K562 (cell line): ENCODE data around the gene GUCY1A2. TPM values are rescaled to one million over a fixed set of nuclear protein-coding genes. Genes with fewer than 3 reads are reported as not detected.

Experiments used
- ATAC-seq: fragments of 200-7000 bp; cut with Tn5 transposase; 3 replicates; pipeline ENCODE4 v1.9.1; 2020; ENCODE audit warnings: moderate library complexity
- BruUV-seq: library from RNA; stranded (reverse); fragments of 400-500 nt; replicated peaks from 2 replicates; lab custom pipeline; 2021; lab: Mats Ljungman, UMichigan
- CTCF ChIA-PET: fragments of 300-600 bp; formaldehyde crosslinking; extraction: SDS; loops from one replicate; lab custom pipeline; 2021; ENCODE audit warnings: low intra/inter-chr PET ratio; lab: Yijun Ruan, JAX
- POLR2A ChIA-PET: fragments of 300-600, 350-650 bp; sonication (Branson Sonifier 250); formaldehyde crosslinking; extraction: SDS; loops from one replicate; lab custom pipeline; 2021; ENCODE audit warnings: antibody characterized with exemption, inconsistent platforms; lab: Yijun Ruan, JAX
- DNase-seq, 4 experiments: peaks; one replicate each; pipeline versions ENCODE4 v3.0.0 to v3.0.0-alpha.2; 2011 to 2018; ENCODE audit warnings: low spot score in 3 of 4, mixed read lengths in 3 of 4; ENCODE audit errors: extremely low read depth in 1 of 4
- FAIRE-seq: peaks from 2 replicates; lab custom pipeline; 2011; peaks lifted over from hg19 to GRCh38; lab: Jason Lieb, UNC
- H2AFZ ChIP-seq: 2 replicates; pipeline ENCODE4 v1.6.0; 2011; ENCODE audit warnings: low read depth, low read length, control low read depth, inconsistent platforms
- H3K27ac ChIP-seq: fragments of 200-600 bp; 3 replicates; pipeline ENCODE4 v1.8.0; 2011; ENCODE audit warnings: low read depth, mild to moderate bottlenecking, control low read depth, inconsistent platforms, low read length, moderate library complexity, mixed read lengths; ENCODE audit errors: extremely low read depth
- H3K27me3 ChIP-seq, 2 experiments: fragments of 300-600 bp in 1 of 2; 2 replicates in 1 of 2; 3 replicates in 1 of 2; pipeline versions ENCODE4 v1.6.0 to v1.8.0; 2011; ENCODE audit warnings: inconsistent platforms in 2 of 2, low read length in 2 of 2, mild to moderate bottlenecking in 1 of 2, mixed read lengths in 1 of 2, moderate library complexity in 1 of 2; ENCODE audit not compliant: control insufficient read depth in 2 of 2, insufficient read depth in 2 of 2
- H3K36me3 ChIP-seq: fragments of 300-600 bp; 3 replicates; pipeline ENCODE4 v1.8.0; 2011; ENCODE audit warnings: mild to moderate bottlenecking, low read length, inconsistent platforms; ENCODE audit not compliant: control insufficient read depth, insufficient read depth
- H3K4me1 ChIP-seq, 2 experiments: fragments of 200-600 bp in 1 of 2; replicated peaks in 1 of 2; 2 replicates in 1 of 2; 3 replicates in 1 of 2; pipeline versions ENCODE4 v1.5.1 to v1.8.0; 2011; ENCODE audit warnings: inconsistent platforms in 2 of 2, low read length in 2 of 2, mild to moderate bottlenecking in 1 of 2, mixed read lengths in 1 of 2, moderate library complexity in 1 of 2; ENCODE audit not compliant: control insufficient read depth in 2 of 2, insufficient read depth in 2 of 2
- H3K4me2 ChIP-seq: 2 replicates; pipeline ENCODE4 v1.6.1; 2011; ENCODE audit warnings: low read length, control low read depth, inconsistent platforms, mixed read lengths; ENCODE audit not compliant: insufficient read depth
- H3K4me3 ChIP-seq: fragments of 200-600 bp; sonication (generic), shearing (Covaris generic); 2 replicates; pipeline ENCODE4 v1.5.1; 2016; ENCODE audit warnings: control low read depth, inconsistent platforms
- H3K79me2 ChIP-seq: fragments of 200-600 bp; 3 replicates; pipeline ENCODE4 v1.8.0; 2011; ENCODE audit warnings: low read length, inconsistent platforms; ENCODE audit not compliant: control insufficient read depth, insufficient read depth
- H3K9ac ChIP-seq, 2 experiments: 2 replicates each; pipeline versions ENCODE4 v1.6.0 to v1.6.1; 2011; ENCODE audit warnings: low read depth in 2 of 2, low read length in 2 of 2, control low read depth in 1 of 2, inconsistent platforms in 1 of 2, mild to moderate bottlenecking in 1 of 2, mixed read lengths in 1 of 2; ENCODE audit not compliant: insufficient read depth in 1 of 2
- H3K9me1 ChIP-seq: one replicate; pipeline ENCODE4 v1.6.0; 2011; ENCODE audit warnings: inconsistent platforms, mild to moderate bottlenecking, low read length, moderate library complexity; ENCODE audit not compliant: control insufficient read depth, insufficient read depth
- H3K9me3 ChIP-seq: replicated peaks from 2 replicates; pipeline ENCODE4 v1.5.1; 2011; ENCODE audit warnings: low read depth, low read length, inconsistent platforms; ENCODE audit not compliant: control insufficient read depth, insufficient read depth
- H4K20me1 ChIP-seq: replicated peaks from 2 replicates; pipeline ENCODE4 v1.6.1; 2011; ENCODE audit warnings: low read length, inconsistent platforms, mixed read lengths; ENCODE audit not compliant: control insufficient read depth, insufficient read depth
- BACH1 ChIP-seq: fragments of 200-800 bp; sonication (Bioruptor generic); IDR thresholded peaks from 2 replicates; pipeline ENCODE4 v1.6.1; 2016; ENCODE audit warnings: missing genetic modification characterization, missing compliant biosample characterization
- EWSR1 ChIP-seq: fragments of 450-650 bp; IDR thresholded peaks from 2 replicates; pipeline ENCODE4 v1.6.1; 2018; ENCODE audit warnings: borderline replicate concordance, mild to moderate bottlenecking, low read depth, moderate library complexity; ENCODE audit not compliant: partially characterized antibody
- HSF4 ChIP-seq: fragments of 250-450 bp; sonication (Bioruptor Pico); IDR thresholded peaks from 2 replicates; pipeline ENCODE4 v2.1.2; 2022; ENCODE audit warnings: mild to moderate bottlenecking, moderate library complexity, borderline replicate concordance
- KDM2B ChIP-seq: fragments of 250-450 bp; sonication (Bioruptor Pico); IDR thresholded peaks from 2 replicates; pipeline ENCODE4 v1.8.0; 2021; ENCODE audit warnings: mild to moderate bottlenecking, moderate library complexity
- MAFG ChIP-seq: fragments of 450-650 bp; conservative IDR thresholded peaks from 2 replicates; pipeline ENCODE4 v1.6.1; 2016; ENCODE audit warnings: missing genetic modification characterization, missing compliant biosample characterization
- NR4A1 ChIP-seq, 2 experiments: fragments of 250-450 bp in 1 of 2; fragments of 450-650 bp in 1 of 2; sonication (Bioruptor Pico) in 1 of 2; IDR thresholded peaks; 2 replicates each; pipeline versions ENCODE4 v1.4.0 to v1.6.1; 2016 to 2020; ENCODE audit warnings: mild to moderate bottlenecking in 2 of 2, missing compliant biosample characterization in 1 of 2, missing genetic modification characterization in 1 of 2, moderate library complexity in 1 of 2
- PHF20 ChIP-seq: fragments of 450-650 bp; IDR thresholded peaks from 2 replicates; pipeline ENCODE4 v1.6.1; 2018; ENCODE audit not compliant: partially characterized antibody
- PRDM10 ChIP-seq: fragments of 450-650 bp; IDR thresholded peaks from 2 replicates; pipeline ENCODE4 v1.6.1; 2018; ENCODE audit not compliant: partially characterized antibody
- RAD51 ChIP-seq: fragments of 450-650 bp; IDR thresholded peaks from 2 replicates; pipeline ENCODE4 v1.7.1; 2016; ENCODE audit warnings: low read depth, mild to moderate bottlenecking, borderline replicate concordance
- SMAD1 ChIP-seq: fragments of 150-350 bp; IDR thresholded peaks from 2 replicates; pipeline ENCODE4 v1.6.1; 2014; ENCODE audit warnings: low read length, low read depth; ENCODE audit not compliant: partially characterized antibody
- SP2 ChIP-seq: IDR thresholded peaks from 2 replicates; pipeline ENCODE4 v1.6.1; 2011; ENCODE audit warnings: mild to moderate bottlenecking, low read depth, low read length, moderate library complexity; ENCODE audit not compliant: poor library complexity, severe bottlenecking; ENCODE audit errors: extremely low read depth
- TAF1 ChIP-seq: IDR thresholded peaks from 2 replicates; pipeline ENCODE4 v1.6.1; 2011; ENCODE audit warnings: mild to moderate bottlenecking, low read length, moderate library complexity; ENCODE audit not compliant: insufficient read depth, control insufficient read depth, severe bottlenecking; ENCODE audit errors: extremely low read depth
- THAP12 ChIP-seq: fragments of 250-450 bp; sonication (Bioruptor Pico); IDR thresholded peaks from 2 replicates; pipeline ENCODE4 v1.9.0; 2021; ENCODE audit warnings: mild to moderate bottlenecking, inconsistent platforms
- ZKSCAN1 ChIP-seq: fragments of 150-350 bp; IDR thresholded peaks from 2 replicates; pipeline ENCODE4 v1.6.1; 2016; ENCODE audit warnings: low read depth, low read length
- ZNF165 ChIP-seq: fragments of 250-450 bp; sonication (Bioruptor Pico); IDR thresholded peaks from 2 replicates; pipeline ENCODE4 v1.4.0; 2020; ENCODE audit warnings: borderline replicate concordance
- ZNF174 ChIP-seq: fragments of 250-450 bp; sonication (Bioruptor Pico); IDR thresholded peaks from 2 replicates; pipeline ENCODE4 v1.4.0; 2020; ENCODE audit warnings: mild to moderate bottlenecking
- ZNF316 ChIP-seq: fragments of 450-650 bp; IDR thresholded peaks from 2 replicates; pipeline ENCODE4 v1.6.1; 2016
- WGBS: fragments of 100-300 bp; shearing (Covaris generic); methylation state at CpG from one replicate; pipeline ENCODE4 v1.1.6; 2016; ENCODE audit warnings: low coverage, mixed read lengths; ENCODE audit not compliant: insufficient coverage; ENCODE audit errors: missing lambda C conversion rate; 5-methylcytosine and 5-hydroxymethylcytosine counted together
- in situ Hi-C: fragments of 300-500 bp; cut with MboI; formaldehyde crosslinking; loops from 4 replicates; pipeline ENCODE4 v1.15.0; 2018; ENCODE audit warnings: inconsistent platforms, mixed read lengths
- intact Hi-C: fragments of 100-400 bp; cut with micrococcal nuclease; formaldehyde crosslinking; loops from 2 replicates; pipeline ENCODE4 v1.14.2; 2022
- polyA plus RNA-seq, 8 experiments: library from polyadenylated mRNA; depleted of rRNA in 4 of 8; stranded (reverse) in 5 of 8; unstranded in 3 of 8; fragments of >200 nt; fragmentation: Nextera tagmentation in 2 of 8; fragmentation: Illumina TruSeq in 1 of 8; extraction: Ambion mirVana in 2 of 8; extraction: Trizol in 1 of 8; gene quantifications; 2 replicates each; pipeline versions ENCODE4 v1.2.1 to v1.2.3, GENCODE V29; 2011 to 2014; ENCODE audit warnings: inconsistent platforms in 1 of 8, missing spikeins in 1 of 8
- total RNA-seq, 7 experiments: library from RNA; depleted of rRNA in 6 of 7; stranded (reverse); fragments of >200 nt in 6 of 7; fragmentation: Illumina TruSeq in 2 of 7; extraction: Trizol in 2 of 7; gene quantifications; 2 replicates each; pipeline versions ENCODE4 v1.2.1 to v1.2.3, GENCODE V29; 2011 to 2021; ENCODE audit warnings: low replicate concordance in 1 of 7

GUCY1A2 gene
- total and polyA plus RNA-seq, 9 of the 15 experiments (the other 6 are each of a cell fraction or from before 2014, with no cell fraction given) = under 0.01 to 0.04 TPM; not detected in 7

GRCh38 chr11:106763501-106763900, 254.8 kb downstream of the GUCY1A2 start:
- H3K9ac ChIP-seq = no peak overlapping the region
- H3K27ac ChIP-seq = no peak overlapping the region
- H3K9me3 ChIP-seq = 0 out of 2 replicates have a peak, but pooled peaks cover 1% of the 10 kb centered on the region
- H3K27me3 ChIP-seq = no peaks in the 10 kb centered on the region
- H3K9me1 ChIP-seq = no peaks in the 10 kb centered on the region
- BruUV-seq = no TSS peak
- in situ Hi-C loops = no loop called here
- 0% methylated on average over 3 of the region's 3 CpGs for WGBS
- H3K4me2 ChIP-seq = no peak overlapping the region
- no peak for FAIRE-seq
- no peaks in the 10 kb centered on the region for H3K79me2 ChIP-seq
- no peak for DNase-seq
- no peak overlapping the region for H2AFZ ChIP-seq
- no peaks in the 10 kb centered on the region for H3K4me1 ChIP-seq
- intact Hi-C loops = no loop called here
- H3K36me3 ChIP-seq = no peaks in the 10 kb centered on the region
- CTCF ChIA-PET = no interaction called here
- no peak for ATAC-seq
- no peak overlapping the region for H3K4me3 ChIP-seq
- POLR2A ChIA-PET = no interaction called here
- no peaks in the 10 kb centered on the region for H4K20me1 ChIP-seq
- TF ChIP-seq SMAD1 (no peak), EWSR1 (no peak), PHF20 (no peak), TAF1 (no peak), SP2 (no peak), ZKSCAN1 (no peak), THAP12 (CRISPR knock-in tag) (no peak), ZNF174 (CRISPR knock-in tag) (no peak), ZNF316 (no peak), BACH1 (tag) (no peak), HSF4 (CRISPR knock-in tag) (no peak), NR4A1 (CRISPR knock-in tag; IDR thresholded peaks at IDR 0.05) (no peak), NR4A1 (tag; IDR thresholded peaks at IDR 0.05) (no peak), PRDM10 (no peak), KDM2B (CRISPR knock-in tag) (no peak), ZNF165 (CRISPR knock-in tag) (no peak), MAFG (tag) (no peak), RAD51 (no peak)
